Endothelial cell of umbilical vein (primary cell): ENCODE measurements around the gene PIP4K2B. TPM values are rescaled to one million over a fixed set of nuclear protein-coding genes. Genes with fewer than 3 reads are reported as not detected.

Experiments
- BruUV-seq: library from RNA; stranded (reverse); fragments of 400-500 nt; replicated peaks from 2 replicates; lab custom pipeline; 2021; lab: Mats Ljungman, UMichigan
- CTCF ChIA-PET: fragments of 300-600, 350-600 bp; sonication (Branson Sonifier 250); formaldehyde crosslinking; loops from one replicate; lab custom pipeline; 2021; ENCODE audit warnings: antibody characterized with exemption, inconsistent platforms; lab: Charles Lee
- POLR2A ChIA-PET: fragments of 300-600, 350-600 bp; sonication (Branson Sonifier 250); formaldehyde crosslinking; loops from one replicate; lab custom pipeline; 2021; ENCODE audit warnings: antibody characterized with exemption, inconsistent platforms; lab: Charles Lee
- DNase-seq: peaks from one replicate; pipeline ENCODE4 v3.0.0-alpha.2; 2011; ENCODE audit warnings: low read depth, low spot score
- FAIRE-seq: peaks from 2 replicates; lab custom pipeline; 2011; peaks lifted over from hg19 to GRCh38; lab: Jason Lieb, UNC
- H2AFZ ChIP-seq: 2 replicates; pipeline ENCODE4 v1.6.0; 2012; ENCODE audit warnings: low read depth, low read length, control low read depth, inconsistent platforms
- H3K27ac ChIP-seq: 2 replicates; pipeline ENCODE4 v1.5.1; 2011; ENCODE audit warnings: low read depth, mild to moderate bottlenecking, control low read depth, low read length, moderate library complexity; ENCODE audit not compliant: insufficient read depth
- H3K27me3 ChIP-seq, 2 experiments: 2 replicates each; pipeline versions ENCODE4 v1.6.0 to v1.6.1; 2011; ENCODE audit warnings: low read length in 2 of 2, mixed read lengths in 1 of 2; ENCODE audit not compliant: control insufficient read depth in 2 of 2, insufficient read depth in 2 of 2
- H3K36me3 ChIP-seq, 2 experiments: 2 replicates in 1 of 2; 3 replicates in 1 of 2; pipeline ENCODE4 v1.5.1; 2011; ENCODE audit warnings: low read length in 2 of 2, mild to moderate bottlenecking in 1 of 2, moderate library complexity in 1 of 2; ENCODE audit not compliant: control insufficient read depth in 2 of 2, insufficient read depth in 2 of 2; ENCODE audit errors: extremely low read depth in 1 of 2
- H3K4me1 ChIP-seq: 3 replicates; pipeline ENCODE4 v1.5.1; 2011; ENCODE audit warnings: mild to moderate bottlenecking, low read length; ENCODE audit not compliant: control insufficient read depth, insufficient read depth; ENCODE audit errors: extremely low read depth
- H3K4me2 ChIP-seq: 2 replicates; pipeline ENCODE4 v1.6.1; 2011; ENCODE audit warnings: low read length, control low read depth, mixed read lengths; ENCODE audit not compliant: insufficient read depth
- H3K4me3 ChIP-seq, 3 experiments: fragments of 200-600 bp in 1 of 3; sonication (generic), shearing (Covaris generic) in 1 of 3; replicated peaks in 1 of 3; 2 replicates each; pipeline ENCODE4 v1.5.1; 2011 to 2016; ENCODE audit warnings: control low read depth in 3 of 3, low read length in 3 of 3, mild to moderate bottlenecking in 2 of 3, inconsistent platforms in 1 of 3, low read depth in 1 of 3, moderate library complexity in 1 of 3; ENCODE audit not compliant: insufficient read depth in 1 of 3
- H3K79me2 ChIP-seq: 2 replicates; pipeline ENCODE4 v1.6.0; 2012; ENCODE audit warnings: low read length, inconsistent platforms; ENCODE audit not compliant: control insufficient read depth, insufficient read depth
- H3K9ac ChIP-seq: replicated peaks from 2 replicates; pipeline ENCODE3; 2011; ENCODE audit warnings: low read length, control low read depth; ENCODE audit not compliant: insufficient read depth; ENCODE audit errors: extremely low read depth
- H3K9me1 ChIP-seq: replicated peaks from 3 replicates; pipeline ENCODE4 v1.6.0; 2011; ENCODE audit warnings: mild to moderate bottlenecking, low read length; ENCODE audit not compliant: control insufficient read depth, insufficient read depth; ENCODE audit errors: extremely low read depth
- H3K9me3 ChIP-seq: replicated peaks from 2 replicates; pipeline ENCODE4 v1.5.1; 2012; ENCODE audit warnings: low read length, inconsistent platforms; ENCODE audit not compliant: control insufficient read depth, insufficient read depth
- H4K20me1 ChIP-seq: replicated peaks from 2 replicates; pipeline ENCODE3; 2011; ENCODE audit warnings: mild to moderate bottlenecking, low read length; ENCODE audit not compliant: control insufficient read depth, insufficient read depth; ENCODE audit errors: extremely low read depth
- CTCF ChIP-seq, 2 donors: IDR thresholded peaks; 1 replicate in 1 of 2; 2 replicates in 1 of 2; pipeline ENCODE4 v1.5.1; 2011; ENCODE audit warnings: low read length in 2 of 2, mild to moderate bottlenecking in 2 of 2, moderate library complexity in 2 of 2, control low read depth in 1 of 2, inconsistent platforms in 1 of 2, low read depth in 1 of 2; ENCODE audit not compliant: insufficient read depth in 1 of 2; ENCODE audit errors: extremely low read depth in 1 of 2
- EZH2 ChIP-seq: IDR thresholded peaks from 2 replicates; pipeline ENCODE4 v1.6.1; 2012; ENCODE audit warnings: borderline replicate concordance, low read depth, mild to moderate bottlenecking, moderate library complexity, low read length, inconsistent platforms; ENCODE audit not compliant: severe bottlenecking
- FOS ChIP-seq: IDR thresholded peaks from 2 replicates; pipeline ENCODE4 v1.6.1; 2011; ENCODE audit warnings: mild to moderate bottlenecking, low read length, moderate library complexity, borderline replicate concordance; ENCODE audit not compliant: insufficient read depth
- GATA2 ChIP-seq: IDR thresholded peaks from 2 replicates; pipeline ENCODE4 v1.7.0; 2011; ENCODE audit warnings: low read depth, mild to moderate bottlenecking, moderate library complexity, mixed read lengths, low read length; ENCODE audit not compliant: insufficient read length, insufficient read depth
- JUN ChIP-seq: IDR thresholded peaks from 2 replicates; pipeline ENCODE4 v1.6.1; 2011; ENCODE audit warnings: borderline replicate concordance, low read depth; ENCODE audit not compliant: insufficient read length, insufficient read depth
- MAX ChIP-seq: IDR thresholded peaks from 2 replicates; pipeline ENCODE4 v1.6.1; 2011; ENCODE audit not compliant: insufficient read depth, insufficient read length
- MYC ChIP-seq: IDR thresholded peaks from one replicate; pipeline ENCODE4 v1.6.1; 2011; ENCODE audit warnings: mild to moderate bottlenecking, low read depth, low read length
- POLR2A ChIP-seq: IDR thresholded peaks from 2 replicates; pipeline ENCODE4 v1.6.1; 2012; ENCODE audit warnings: low read depth, mild to moderate bottlenecking, control low read depth, low read length
- POLR2AphosphoS5 ChIP-seq: IDR thresholded peaks from 2 replicates; pipeline ENCODE4 v1.6.1; 2012; ENCODE audit warnings: low read depth, mild to moderate bottlenecking, control low read depth, low read length, moderate library complexity; ENCODE audit not compliant: insufficient read depth
- dilution Hi-C: fragments of 300-500 bp; cut with MboI; formaldehyde crosslinking; loops from one replicate; pipeline ENCODE4 v1.15.0; 2019; ENCODE audit warnings: low sequenced_read_pairs; ENCODE audit not compliant: extremely low pct_ligation_motif_present
- intact Hi-C: fragments of 100-400 bp; cut with micrococcal nuclease; formaldehyde crosslinking; loops from one replicate; pipeline ENCODE4 v1.10.0; 2022
- polyA plus RNA-seq, 4 experiments: library from polyadenylated mRNA; depleted of rRNA in 3 of 4; stranded (reverse) in 3 of 4; unstranded in 1 of 4; fragments of >200 nt; gene quantifications; 2 replicates each; pipeline versions ENCODE4 v1.2.1 to v1.2.3, GENCODE V29; 2011 to 2012; ENCODE audit warnings: missing spikeins in 1 of 4
- total RNA-seq: library from RNA; stranded (reverse); gene quantifications from 2 replicates; pipeline ENCODE4 v1.2.3, GENCODE V29; 2021

Gene PIP4K2B
- total and polyA plus RNA-seq, 2 donors (not counting 3 experiments of a cell fraction or from before 2014, with no cell fraction given): 23.1 to 48.8 TPM

DNA sequence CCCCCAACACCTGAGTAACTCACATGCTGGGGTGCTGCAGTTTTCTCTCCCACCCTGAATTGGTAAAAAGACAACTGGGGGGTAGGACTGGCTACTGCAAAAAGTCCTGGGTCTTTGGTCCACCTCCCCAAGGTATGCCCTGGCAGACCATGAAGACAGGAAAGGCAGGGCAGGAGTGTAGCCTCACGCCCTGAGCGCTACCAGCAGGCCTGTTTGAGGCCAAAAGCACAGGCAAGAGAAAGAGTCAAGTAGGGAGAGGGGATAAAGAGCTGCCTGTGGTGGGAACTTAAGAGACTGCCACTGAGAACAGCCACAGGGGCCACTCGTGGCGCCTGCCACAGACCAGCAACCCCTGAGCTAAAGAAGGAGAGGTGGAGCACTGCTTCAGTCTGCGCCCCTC lies 33.0 kb downstream of the PIP4K2B start:
- Histone ChIP-seq H3K9me3 (no peaks in the 10 kb centered on the region), H3K27ac (no peak overlapping the region), H2AFZ (no peak overlapping the region), H3K4me1 (no peaks in the 10 kb centered on the region), H3K9me1 (no peaks in the 10 kb centered on the region), H3K27me3 (no peaks in the 10 kb centered on the region), H3K79me2 (no peaks in the 10 kb centered on the region), H4K20me1 (no peaks in the 10 kb centered on the region), H3K4me2 (no peak overlapping the region), H3K4me3 (no peak overlapping the region), H3K36me3 (peaks cover 8 to 54% of the 10 kb centered on the region in 2 experiments), H3K9ac (no peak overlapping the region)
- ChIA-PET POLR2A (no interaction called here), CTCF (no interaction called here)
- dilution Hi-C loops (no loop called here), intact Hi-C loops (no loop called here)
- TF ChIP-seq CTCF (IDR thresholded peaks at IDR 0.05; ENCODE audit: extremely low read depth in 1 of 2, insufficient read depth in 1 of 2, low read depth in 1 of 2, low read length in 2 of 2) (no peak), GATA2 (no peak), EZH2 (no peak), JUN (no peak), POLR2AphosphoS5 (no peak), POLR2A (no peak), FOS (no peak), MAX (no peak), MYC (no peak)
- DNase-seq (no peak), FAIRE-seq (no peak)
- no TSS peak for BruUV-seq
